GM12892 (cell line): Measurements from ENCODE around the gene PLEK2.

ENCODE experiments used
- POLR2AphosphoS5 ChIP-seq: IDR thresholded peaks from 2 replicates; pipeline ENCODE4 v1.6.1; 2011; ENCODE audit warnings: low read depth, low read length, control low read depth
- TAF1 ChIP-seq: IDR thresholded peaks from 2 replicates; pipeline ENCODE4 v1.6.1; 2011; ENCODE audit warnings: low read depth, mild to moderate bottlenecking, control low read depth, low read length, borderline replicate concordance

GRCh38 chr14:67392800-67393199, 19.2 kb downstream of the PLEK2 start:
- no peak for TF ChIP-seq TAF1
- TF ChIP-seq POLR2AphosphoS5, result no peak
